H1 (cell line): Measurements from ENCODE around the gene AGGF1. TPM values are rescaled to one million over a fixed set of nuclear protein-coding genes. Genes with fewer than 3 reads are reported as not detected.

Experiments used
- BACH1 ChIP-seq: IDR thresholded peaks from 2 replicates; pipeline ENCODE4 v1.6.1; 2012; ENCODE audit warnings: low read length, improper control_type of control experiment
- BCL11A ChIP-seq, 2 experiments: IDR thresholded peaks; one replicate each; pipeline ENCODE4 v1.6.1; 2011; ENCODE audit warnings: low read depth in 2 of 2, low read length in 2 of 2, mild to moderate bottlenecking in 2 of 2
- CEBPB ChIP-seq: IDR thresholded peaks from 2 replicates; pipeline ENCODE4 v1.6.1; 2012; ENCODE audit warnings: low read depth, low read length
- CREB1 ChIP-seq: IDR thresholded peaks from 2 replicates; pipeline ENCODE4 v1.6.1; 2012; ENCODE audit warnings: inconsistent platforms
- EZH2 ChIP-seq: fragments of 200-600 bp; sonication (generic); IDR thresholded peaks from 2 replicates; pipeline ENCODE4 v1.7.1; 2012; ENCODE audit warnings: low read depth, mild to moderate bottlenecking, moderate library complexity, low read length, inconsistent platforms; ENCODE audit not compliant: severe bottlenecking
- GABPA ChIP-seq: IDR thresholded peaks from 2 replicates; pipeline ENCODE4 v1.6.1; 2011; ENCODE audit warnings: mild to moderate bottlenecking, low read length, moderate library complexity, borderline replicate concordance; ENCODE audit not compliant: insufficient read depth
- JUND ChIP-seq: IDR thresholded peaks from 2 replicates; pipeline ENCODE4 v1.6.1; 2011; ENCODE audit warnings: mild to moderate bottlenecking, improper control_type of control experiment, low read length
- KDM4A ChIP-seq: IDR thresholded peaks from one replicate; pipeline ENCODE4 v1.7.1; 2012; ENCODE audit warnings: low read depth, mild to moderate bottlenecking, moderate library complexity, low read length, inconsistent platforms; ENCODE audit not compliant: severe bottlenecking
- RXRA ChIP-seq: IDR thresholded peaks from 2 replicates; pipeline ENCODE4 v1.6.1; 2011; ENCODE audit warnings: low read depth, mild to moderate bottlenecking, low read length, moderate library complexity; ENCODE audit not compliant: insufficient read depth
- SRF ChIP-seq: IDR thresholded peaks from 2 replicates; pipeline ENCODE4 v1.6.1; 2011; ENCODE audit warnings: mild to moderate bottlenecking, low read depth, low read length, moderate library complexity
- TBP ChIP-seq: IDR thresholded peaks from 2 replicates; pipeline ENCODE4 v1.6.1; 2011; ENCODE audit warnings: low read depth, low read length, improper control_type of control experiment
- YY1 ChIP-seq: IDR thresholded peaks from 2 replicates; pipeline ENCODE4 v1.6.1; 2011; ENCODE audit warnings: low read depth, mild to moderate bottlenecking, low read length
- polyA plus RNA-seq, 7 experiments: library from polyadenylated mRNA; depleted of rRNA in 3 of 7; stranded (reverse) in 5 of 7; unstranded in 2 of 7; fragments of >200 nt in 5 of 7; fragments of 200-250 nt in 2 of 7; gene quantifications; 1 replicate in 5 of 7; 2 replicates in 1 of 7; 4 replicates in 1 of 7; pipeline versions ENCODE4 v1.2.1 to v1.2.3, GENCODE V29; 2011 to 2013; ENCODE audit warnings: missing spikeins in 2 of 7, mixed read lengths in 2 of 7
- total RNA-seq: library from RNA; stranded (reverse); fragmentation: NEBNext Ultra II Directional; extraction: Animal tissue kit (Norgen Biotek cat#: 25700); gene quantifications from 2 replicates; pipeline ENCODE4 v1.2.1, GENCODE V29; 2021
- TF ChIP-seq, protein P1 (sequence below): fragments of 300-600 bp; sonication (generic); IDR thresholded peaks from 2 replicates; pipeline ENCODE4 v1.7.1; 2012; ENCODE audit warnings: low read length, moderate library complexity, mild to moderate bottlenecking, inconsistent platforms; ENCODE audit not compliant: insufficient replicate concordance

The AGGF1 gene
- total and polyA plus RNA-seq, 2 of the 8 experiments (the other 6 are each of a cell fraction or from before 2014, with no cell fraction given) = 7.3 to 19.0 TPM

DNA sequence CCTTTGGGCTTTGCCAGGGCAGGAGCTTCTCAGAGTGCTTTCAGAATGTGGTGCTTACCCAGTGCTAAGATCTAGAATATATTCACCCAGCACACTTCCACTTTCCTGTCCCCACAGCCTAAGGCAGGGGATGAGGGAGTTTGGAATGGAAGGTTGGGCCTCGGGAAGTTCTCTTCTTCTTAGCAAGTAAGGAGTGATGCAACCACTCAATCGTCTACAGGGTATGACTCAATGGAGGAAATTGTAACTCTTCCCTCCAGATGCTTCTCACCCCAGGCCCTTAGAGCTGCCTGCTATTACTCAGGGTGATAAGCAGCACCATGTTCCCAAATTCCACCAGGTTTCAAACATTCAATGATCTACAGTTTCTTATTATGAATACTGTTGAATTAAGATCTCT is 30.8 kb upstream of the AGGF1 start (continued):
- TF ChIP-seq, protein P1, sequence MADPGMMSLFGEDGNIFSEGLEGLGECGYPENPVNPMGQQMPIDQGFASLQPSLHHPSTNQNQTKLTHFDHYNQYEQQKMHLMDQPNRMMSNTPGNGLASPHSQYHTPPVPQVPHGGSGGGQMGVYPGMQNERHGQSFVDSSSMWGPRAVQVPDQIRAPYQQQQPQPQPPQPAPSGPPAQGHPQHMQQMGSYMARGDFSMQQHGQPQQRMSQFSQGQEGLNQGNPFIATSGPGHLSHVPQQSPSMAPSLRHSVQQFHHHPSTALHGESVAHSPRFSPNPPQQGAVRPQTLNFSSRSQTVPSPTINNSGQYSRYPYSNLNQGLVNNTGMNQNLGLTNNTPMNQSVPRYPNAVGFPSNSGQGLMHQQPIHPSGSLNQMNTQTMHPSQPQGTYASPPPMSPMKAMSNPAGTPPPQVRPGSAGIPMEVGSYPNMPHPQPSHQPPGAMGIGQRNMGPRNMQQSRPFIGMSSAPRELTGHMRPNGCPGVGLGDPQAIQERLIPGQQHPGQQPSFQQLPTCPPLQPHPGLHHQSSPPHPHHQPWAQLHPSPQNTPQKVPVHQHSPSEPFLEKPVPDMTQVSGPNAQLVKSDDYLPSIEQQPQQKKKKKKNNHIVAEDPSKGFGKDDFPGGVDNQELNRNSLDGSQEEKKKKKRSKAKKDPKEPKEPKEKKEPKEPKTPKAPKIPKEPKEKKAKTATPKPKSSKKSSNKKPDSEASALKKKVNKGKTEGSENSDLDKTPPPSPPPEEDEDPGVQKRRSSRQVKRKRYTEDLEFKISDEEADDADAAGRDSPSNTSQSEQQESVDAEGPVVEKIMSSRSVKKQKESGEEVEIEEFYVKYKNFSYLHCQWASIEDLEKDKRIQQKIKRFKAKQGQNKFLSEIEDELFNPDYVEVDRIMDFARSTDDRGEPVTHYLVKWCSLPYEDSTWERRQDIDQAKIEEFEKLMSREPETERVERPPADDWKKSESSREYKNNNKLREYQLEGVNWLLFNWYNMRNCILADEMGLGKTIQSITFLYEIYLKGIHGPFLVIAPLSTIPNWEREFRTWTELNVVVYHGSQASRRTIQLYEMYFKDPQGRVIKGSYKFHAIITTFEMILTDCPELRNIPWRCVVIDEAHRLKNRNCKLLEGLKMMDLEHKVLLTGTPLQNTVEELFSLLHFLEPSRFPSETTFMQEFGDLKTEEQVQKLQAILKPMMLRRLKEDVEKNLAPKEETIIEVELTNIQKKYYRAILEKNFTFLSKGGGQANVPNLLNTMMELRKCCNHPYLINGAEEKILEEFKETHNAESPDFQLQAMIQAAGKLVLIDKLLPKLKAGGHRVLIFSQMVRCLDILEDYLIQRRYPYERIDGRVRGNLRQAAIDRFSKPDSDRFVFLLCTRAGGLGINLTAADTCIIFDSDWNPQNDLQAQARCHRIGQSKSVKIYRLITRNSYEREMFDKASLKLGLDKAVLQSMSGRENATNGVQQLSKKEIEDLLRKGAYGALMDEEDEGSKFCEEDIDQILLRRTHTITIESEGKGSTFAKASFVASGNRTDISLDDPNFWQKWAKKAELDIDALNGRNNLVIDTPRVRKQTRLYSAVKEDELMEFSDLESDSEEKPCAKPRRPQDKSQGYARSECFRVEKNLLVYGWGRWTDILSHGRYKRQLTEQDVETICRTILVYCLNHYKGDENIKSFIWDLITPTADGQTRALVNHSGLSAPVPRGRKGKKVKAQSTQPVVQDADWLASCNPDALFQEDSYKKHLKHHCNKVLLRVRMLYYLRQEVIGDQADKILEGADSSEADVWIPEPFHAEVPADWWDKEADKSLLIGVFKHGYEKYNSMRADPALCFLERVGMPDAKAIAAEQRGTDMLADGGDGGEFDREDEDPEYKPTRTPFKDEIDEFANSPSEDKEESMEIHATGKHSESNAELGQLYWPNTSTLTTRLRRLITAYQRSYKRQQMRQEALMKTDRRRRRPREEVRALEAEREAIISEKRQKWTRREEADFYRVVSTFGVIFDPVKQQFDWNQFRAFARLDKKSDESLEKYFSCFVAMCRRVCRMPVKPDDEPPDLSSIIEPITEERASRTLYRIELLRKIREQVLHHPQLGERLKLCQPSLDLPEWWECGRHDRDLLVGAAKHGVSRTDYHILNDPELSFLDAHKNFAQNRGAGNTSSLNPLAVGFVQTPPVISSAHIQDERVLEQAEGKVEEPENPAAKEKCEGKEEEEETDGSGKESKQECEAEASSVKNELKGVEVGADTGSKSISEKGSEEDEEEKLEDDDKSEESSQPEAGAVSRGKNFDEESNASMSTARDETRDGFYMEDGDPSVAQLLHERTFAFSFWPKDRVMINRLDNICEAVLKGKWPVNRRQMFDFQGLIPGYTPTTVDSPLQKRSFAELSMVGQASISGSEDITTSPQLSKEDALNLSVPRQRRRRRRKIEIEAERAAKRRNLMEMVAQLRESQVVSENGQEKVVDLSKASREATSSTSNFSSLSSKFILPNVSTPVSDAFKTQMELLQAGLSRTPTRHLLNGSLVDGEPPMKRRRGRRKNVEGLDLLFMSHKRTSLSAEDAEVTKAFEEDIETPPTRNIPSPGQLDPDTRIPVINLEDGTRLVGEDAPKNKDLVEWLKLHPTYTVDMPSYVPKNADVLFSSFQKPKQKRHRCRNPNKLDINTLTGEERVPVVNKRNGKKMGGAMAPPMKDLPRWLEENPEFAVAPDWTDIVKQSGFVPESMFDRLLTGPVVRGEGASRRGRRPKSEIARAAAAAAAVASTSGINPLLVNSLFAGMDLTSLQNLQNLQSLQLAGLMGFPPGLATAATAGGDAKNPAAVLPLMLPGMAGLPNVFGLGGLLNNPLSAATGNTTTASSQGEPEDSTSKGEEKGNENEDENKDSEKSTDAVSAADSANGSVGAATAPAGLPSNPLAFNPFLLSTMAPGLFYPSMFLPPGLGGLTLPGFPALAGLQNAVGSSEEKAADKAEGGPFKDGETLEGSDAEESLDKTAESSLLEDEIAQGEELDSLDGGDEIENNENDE = no peak
- TF ChIP-seq CREB1 (no peak), YY1 (no peak), KDM4A (no peak), JUND (no peak), EZH2 (no peak), CEBPB (no peak), GABPA (no peak), SRF (no peak), BACH1 (no peak), BCL11A (IDR thresholded peaks at IDR 0.05; ENCODE audit: low read depth in 2 of 2, low read length in 2 of 2) (no peak), TBP (no peak), RXRA (no peak)
